GM18502 (cell line): ENCODE measurements around the gene TRPV6.

ENCODE experiments used
- ATAC-seq: cut with Tn5 transposase; IDR thresholded peaks from one replicate; pipeline ENCODE4 v1.9.1; 2021; ENCODE audit warnings: mild to moderate bottlenecking; ENCODE audit not compliant: unreplicated experiment, poor library complexity

Gene TRPV6

GRCh38 chr7:142856565-142857245 is 28.8 kb downstream of the TRPV6 start:
- ATAC-seq: no peak

GRCh38 chr7:142855756-142856564 is 29.6 kb downstream of the TRPV6 start:
- no peak for ATAC-seq

- peak; percentile 11 for ATAC-seq
Observed at GRCh38 chr7:142855114-142855743, 30.3 kb downstream of the TRPV6 start.

- peak; percentile 69 for ATAC-seq
Observed at GRCh38 chr7:142854372-142855113, 31.0 kb downstream of the TRPV6 start, which contains the start of gene EPHB6. TSS of gene EPHB6 (plus strand) at chr7:142855076. CDS start at chr7:142863228, 8,152 bp downstream.

GRCh38 chr7:142853739-142854371 is 31.7 kb downstream of the TRPV6 start:
- peak; percentile 89 for ATAC-seq

GRCh38 chr7:142851919-142852318 is 33.6 kb downstream of the TRPV6 start:
- no peak for ATAC-seq

GRCh38 chr7:142851269-142851668 is 34.3 kb downstream of the TRPV6 start:
- ATAC-seq: no peak

GRCh38 chr7:142847353-142847752 is 38.2 kb downstream of the TRPV6 start:
- no peak for ATAC-seq

- ATAC-seq: no peak
Observed at GRCh38 chr7:142842251-142842766, 43.2 kb downstream of the TRPV6 start.

GRCh38 chr7:142838461-142839213 is 46.9 kb downstream of the TRPV6 start:
- no peak for ATAC-seq

GRCh38 chr7:142836426-142836825 is 49.1 kb downstream of the TRPV6 start:
- no peak for ATAC-seq

- ATAC-seq: no peak
Observed at GRCh38 chr7:142835487-142835886, 50.1 kb downstream of the TRPV6 start.

- peak; percentile 77 for ATAC-seq
Observed at GRCh38 chr7:142833174-142834048, 52.1 kb downstream of the TRPV6 start.

GRCh38 chr7:142832417-142832816 is 53.1 kb downstream of the TRPV6 start:
- no peak for ATAC-seq

GRCh38 chr7:142827951-142828500 is 57.5 kb downstream of the TRPV6 start:
- ATAC-seq: no peak

- no peak for ATAC-seq
Observed at GRCh38 chr7:142822714-142823113, 62.8 kb downstream of the TRPV6 start.
